HFF-Myc (cell line): ENCODE data around the gene PBLD.

Experiments
- DNase-seq: peaks from one replicate; pipeline ENCODE4 v3.0.0-alpha.2; 2011; ENCODE audit warnings: low read depth; ENCODE audit errors: extremely low read depth
- H3K4me3 ChIP-seq: replicated peaks from 2 replicates; pipeline ENCODE4 v1.5.1; 2011; ENCODE audit warnings: low read depth, mild to moderate bottlenecking, control low read depth, low read length
- CTCF ChIP-seq: IDR thresholded peaks from 2 replicates; pipeline ENCODE4 v1.5.1; 2012; ENCODE audit warnings: mild to moderate bottlenecking, low read depth, low read length, control low read depth; ENCODE audit errors: missing control alignments

PBLD gene

GRCh38 chr10:68362590-68362989 is 29.9 kb upstream of the PBLD start:
- DNase-seq, result no peak
- TF ChIP-seq CTCF, result no peak
- H3K4me3 ChIP-seq, result no peak overlapping the region

GRCh38 chr10:68359189-68359588 is 26.5 kb upstream of the PBLD start:
- H3K4me3 ChIP-seq, result no peak overlapping the region
- no peak for TF ChIP-seq CTCF
- no peak for DNase-seq

GRCh38 chr10:68353537-68353936 is 20.8 kb upstream of the PBLD start:
- no peak overlapping the region for H3K4me3 ChIP-seq
- no peak for DNase-seq
- TF ChIP-seq CTCF, result no peak

- DNase-seq, result no peak
- no peak overlapping the region for H3K4me3 ChIP-seq
- peak; percentile 85 for TF ChIP-seq CTCF
Observed at GRCh38 chr10:68348265-68348741, 15.6 kb upstream of the PBLD start.

GRCh38 chr10:68346774-68347173 is 14.0 kb upstream of the PBLD start:
- DNase-seq, result no peak
- no peak overlapping the region for H3K4me3 ChIP-seq
- TF ChIP-seq CTCF, result no peak

- no peak for DNase-seq
- no peak overlapping the region for H3K4me3 ChIP-seq
- TF ChIP-seq CTCF, result no peak
Observed at GRCh38 chr10:68345621-68346020, 12.9 kb upstream of the PBLD start.

- H3K4me3 ChIP-seq, result no peak overlapping the region
- DNase-seq, result no peak
- TF ChIP-seq CTCF, result no peak
Observed at GRCh38 chr10:68342909-68343516, 10.3 kb upstream of the PBLD start.
